ENCODE results near the gene PLA2G4D.

PLA2G4D gene

GRCh38 chr15:42018306-42019224 lies 75.8 kb downstream of the PLA2G4D start:
- DNase-seq (ENCODE audit: low spot score) = no peak

All from NAMALWA (cell line).